Activated T-helper 17 cell treated with anti-CD3 and anti-CD28 coated beads, Interleukin-2, amount 50 U/mL, for 72 hours (primary cell): ENCODE results near the gene CLEC4G. TPM values are rescaled to one million over a fixed set of nuclear protein-coding genes. Genes with fewer than 3 reads are reported as not detected.
"Not testable (repeated sequence)": the region's sequence is repeated elsewhere in the genome, so short reads cannot be mapped to it uniquely, and the experiment has no call there.

ENCODE experiments used
- ATAC-seq: fragments of 150-1000 bp; cut with Tn5 transposase; replicated peaks from 2 replicates; pipeline ENCODE4 v1.10.0; 2021; ENCODE audit warnings: mild to moderate bottlenecking, moderate library complexity
- H3K27ac Mint-ChIP-seq: one replicate; pipeline ENCODE4 v1.8.0; 2022; ENCODE audit warnings: mixed read lengths
- H3K27me3 Mint-ChIP-seq: one replicate; pipeline ENCODE4 v1.8.0; 2022; ENCODE audit warnings: mixed read lengths
- H3K36me3 Mint-ChIP-seq: one replicate; pipeline ENCODE4 v1.8.0; 2022; ENCODE audit warnings: low read depth, mild to moderate bottlenecking, mixed read lengths
- H3K4me1 Mint-ChIP-seq: one replicate; pipeline ENCODE4 v1.8.0; 2022; ENCODE audit warnings: mixed read lengths
- H3K4me3 Mint-ChIP-seq: one replicate; pipeline ENCODE4 v1.8.0; 2022; ENCODE audit warnings: mild to moderate bottlenecking, mixed read lengths
- H3K9me3 Mint-ChIP-seq: one replicate; pipeline ENCODE4 v1.8.0; 2022; ENCODE audit warnings: mixed read lengths
- total RNA-seq, 2 donors: library from RNA; stranded (reverse); gene quantifications; one replicate each; pipeline ENCODE4 v1.2.3, GENCODE V29; 2022

Gene CLEC4G
- total RNA-seq, 2 donors from 2014 or later, result not detected

- Mint-ChIP-seq H3K4me1 (peaks cover 11% of the 10 kb centered on the region), H3K27me3 (peaks cover 22% of the 10 kb centered on the region), H3K4me3 (no peak overlapping the region), H3K36me3 (no peaks in the 10 kb centered on the region), H3K9me3 (peaks cover 33% of the 10 kb centered on the region), H3K27ac (no peak overlapping the region)
- no peak for ATAC-seq
These were observed 27.2 kb upstream of the CLEC4G start for GRCh38 chr19:7759156-7759555.

- H3K9me3 Mint-ChIP-seq, result peaks cover 34% of the 10 kb centered on the region
- peaks cover 13% of the 10 kb centered on the region for H3K4me1 Mint-ChIP-seq
- H3K36me3 Mint-ChIP-seq, result no peaks in the 10 kb centered on the region
- H3K27me3 Mint-ChIP-seq, result peaks cover 14% of the 10 kb centered on the region
- no peak overlapping the region for H3K27ac Mint-ChIP-seq
- H3K4me3 Mint-ChIP-seq, result no peak overlapping the region
- ATAC-seq, result no peak
These were observed 25.4 kb upstream of the CLEC4G start for GRCh38 chr19:7757358-7757757.

- Mint-ChIP-seq H3K9me3 (peaks cover 36% of the 10 kb centered on the region), H3K4me3 (no peak overlapping the region), H3K27ac (no peak overlapping the region), H3K4me1 (peaks cover 15% of the 10 kb centered on the region), H3K36me3 (no peaks in the 10 kb centered on the region), H3K27me3 (peaks cover 9% of the 10 kb centered on the region)
- no peak for ATAC-seq
These were observed 24.3 kb upstream of the CLEC4G start for GRCh38 chr19:7756258-7756657.

- H3K4me3 Mint-ChIP-seq, result no peak overlapping the region
- peaks cover 22% of the 10 kb centered on the region for H3K27me3 Mint-ChIP-seq
- H3K4me1 Mint-ChIP-seq, result peaks cover 28% of the 10 kb centered on the region
- peak; percentile 97 for ATAC-seq
- no peaks in the 10 kb centered on the region for H3K36me3 Mint-ChIP-seq
- peaks cover 27% of the 10 kb centered on the region for H3K9me3 Mint-ChIP-seq
- peak overlapping the region; percentile 13 for H3K27ac Mint-ChIP-seq
These were observed 19.4 kb upstream of the CLEC4G start for GRCh38 chr19:7751157-7751783.

GRCh38 chr19:7748756-7749155 lies 16.8 kb upstream of the CLEC4G start:
- no peaks in the 10 kb centered on the region for H3K36me3 Mint-ChIP-seq
- peaks cover 12% of the 10 kb centered on the region for H3K9me3 Mint-ChIP-seq
- H3K4me3 Mint-ChIP-seq, result no peak overlapping the region

GRCh38 chr19:7748171-7748570 lies 16.3 kb upstream of the CLEC4G start:
- H3K4me1 Mint-ChIP-seq, result peaks cover 18% of the 10 kb centered on the region

More at GRCh38 chr19:7748756-7749155, 16.8 kb upstream of the CLEC4G start:
- ATAC-seq, result no peak
- Mint-ChIP-seq H3K27ac (no peak overlapping the region), H3K27me3 (peaks cover 23% of the 10 kb centered on the region), H3K4me1 (peaks cover 21% of the 10 kb centered on the region)

GRCh38 chr19:7746903-7747884 lies 15.3 kb upstream of the CLEC4G start, which contains the start of gene CD209:
CD209 (minus strand) TSS chr19:7747534; CDS start chr19:7747511, 23 bp downstream.
- ATAC-seq, result no peak

More at GRCh38 chr19:7748171-7748570, 16.3 kb upstream of the CLEC4G start:
- Mint-ChIP-seq H3K27me3 (peaks cover 29% of the 10 kb centered on the region), H3K36me3 (no peaks in the 10 kb centered on the region), H3K4me3 (no peak overlapping the region), H3K27ac (no peak overlapping the region), H3K9me3 (peaks cover 12% of the 10 kb centered on the region)
- no peak for ATAC-seq

GRCh38 chr19:7746306-7746705 lies 14.4 kb upstream of the CLEC4G start:
- H3K9me3 Mint-ChIP-seq, result peaks cover 10% of the 10 kb centered on the region
- ATAC-seq, H3K4me3 Mint-ChIP-seq, H3K36me3 Mint-ChIP-seq, H3K27ac Mint-ChIP-seq: not testable (repeated sequence)
- H3K4me1 Mint-ChIP-seq, result peaks cover 13% of the 10 kb centered on the region
- peaks cover 37% of the 10 kb centered on the region for H3K27me3 Mint-ChIP-seq

More at GRCh38 chr19:7746903-7747884, 15.3 kb upstream of the CLEC4G start, which contains the start of gene CD209:
- no peak within 1 kb of the TSS for H3K4me3 Mint-ChIP-seq
- H3K27me3 Mint-ChIP-seq, result peaks cover 33% of the 10 kb centered on the region
- H3K27ac Mint-ChIP-seq, result peak within 1 kb of the TSS; percentile 34
- peaks cover 15% of the 10 kb centered on the region for H3K4me1 Mint-ChIP-seq
- H3K36me3 Mint-ChIP-seq, result no peaks in the 10 kb centered on the region
- H3K9me3 Mint-ChIP-seq, result peaks cover 12% of the 10 kb centered on the region

GRCh38 chr19:7744871-7745650 lies 13.2 kb upstream of the CLEC4G start:
- Mint-ChIP-seq H3K4me1 (peaks cover under 1% of the 10 kb centered on the region), H3K36me3 (no peaks in the 10 kb centered on the region), H3K27me3 (peaks cover 41% of the 10 kb centered on the region)

GRCh38 chr19:7744199-7744786 lies 12.4 kb upstream of the CLEC4G start:
- peaks cover 45% of the 10 kb centered on the region for H3K27me3 Mint-ChIP-seq
- no peak for ATAC-seq

More at GRCh38 chr19:7744871-7745650, 13.2 kb upstream of the CLEC4G start:
- ATAC-seq, result no peak
- Mint-ChIP-seq H3K4me3 (no peak overlapping the region), H3K9me3 (peaks cover under 1% of the 10 kb centered on the region), H3K27ac (no peak overlapping the region)

GRCh38 chr19:7743425-7743841 lies 11.5 kb upstream of the CLEC4G start:
- Mint-ChIP-seq H3K9me3 (no peaks in the 10 kb centered on the region), H3K36me3 (no peaks in the 10 kb centered on the region), H3K4me3 (no peak overlapping the region), H3K27me3 (peaks cover 46% of the 10 kb centered on the region), H3K27ac (no peak overlapping the region), H3K4me1 (no peaks in the 10 kb centered on the region)
- peak; percentile 35 for ATAC-seq

More at GRCh38 chr19:7744199-7744786, 12.4 kb upstream of the CLEC4G start:
- H3K4me1 Mint-ChIP-seq, result no peaks in the 10 kb centered on the region
- H3K36me3 Mint-ChIP-seq, result no peaks in the 10 kb centered on the region
- H3K27ac Mint-ChIP-seq, result no peak overlapping the region
- H3K4me3 Mint-ChIP-seq, result no peak overlapping the region
- no peaks in the 10 kb centered on the region for H3K9me3 Mint-ChIP-seq

GRCh38 chr19:7742991-7743390 lies 11.1 kb upstream of the CLEC4G start:
- H3K36me3 Mint-ChIP-seq, result no peaks in the 10 kb centered on the region
- H3K4me1 Mint-ChIP-seq, result peaks cover 2% of the 10 kb centered on the region
- no peaks in the 10 kb centered on the region for H3K9me3 Mint-ChIP-seq
- H3K4me3 Mint-ChIP-seq, result no peak overlapping the region
- H3K27ac Mint-ChIP-seq, result no peak overlapping the region
- peaks cover 42% of the 10 kb centered on the region for H3K27me3 Mint-ChIP-seq
- ATAC-seq, result no peak

GRCh38 chr19:7742575-7742974 lies 10.7 kb upstream of the CLEC4G start:
- no peak for ATAC-seq
- no peak overlapping the region for H3K4me3 Mint-ChIP-seq
- no peak overlapping the region for H3K27ac Mint-ChIP-seq
- H3K27me3 Mint-ChIP-seq, result peaks cover 39% of the 10 kb centered on the region
- H3K4me1 Mint-ChIP-seq, result peaks cover 4% of the 10 kb centered on the region
- no peaks in the 10 kb centered on the region for H3K9me3 Mint-ChIP-seq
- no peaks in the 10 kb centered on the region for H3K36me3 Mint-ChIP-seq

- Mint-ChIP-seq H3K36me3 (no peaks in the 10 kb centered on the region), H3K4me3 (no peak overlapping the region), H3K9me3 (no peaks in the 10 kb centered on the region), H3K27ac (no peak overlapping the region), H3K27me3 (peaks cover 39% of the 10 kb centered on the region), H3K4me1 (peaks cover 4% of the 10 kb centered on the region)
- ATAC-seq, result no peak
These were observed 8.8 kb upstream of the CLEC4G start for GRCh38 chr19:7740682-7741054.
